H1 (cell line): ENCODE results near the gene GSTO2. TPM values are rescaled to one million over a fixed set of nuclear protein-coding genes. Genes with fewer than 3 reads are reported as not detected.
A peak's percentile ranks its signal among the peaks of the same experiment; 100 is the strongest.

ENCODE experiments used
- CTCF ChIA-PET: fragments of 300-600 bp; sonication (Branson Sonifier 250); formaldehyde crosslinking; loops from one replicate; lab custom pipeline; 2021; ENCODE audit not compliant: partially characterized antibody; lab: Charles Lee
- POLR2A ChIA-PET: fragments of 300-600 bp; sonication (Branson Sonifier 250); formaldehyde crosslinking; loops from one replicate; lab custom pipeline; 2021; ENCODE audit warnings: inconsistent platforms; ENCODE audit not compliant: partially characterized antibody; lab: Charles Lee
- DNase-seq, 2 experiments: peaks; one replicate each; pipeline versions ENCODE4 v3.0.0 to v3.0.0-alpha.2; 2010 to 2022; ENCODE audit warnings: low spot score in 2 of 2, low read depth in 1 of 2, mixed read lengths in 1 of 2
- FAIRE-seq: peaks from 2 replicates; lab custom pipeline; 2011; peaks lifted over from hg19 to GRCh38; lab: Jason Lieb, UNC
- H2AFZ ChIP-seq: 2 replicates; pipeline ENCODE4 v1.8.1; 2012; ENCODE audit warnings: low read length, inconsistent platforms
- H2AK5ac ChIP-seq: 2 replicates; pipeline ENCODE4 v1.6.1; 2013; ENCODE audit warnings: low read depth, low read length
- H2BK120ac ChIP-seq: replicated peaks from 2 replicates; pipeline ENCODE3; 2013; ENCODE audit warnings: low read depth, low read length, inconsistent platforms
- H2BK12ac ChIP-seq: 2 replicates; pipeline ENCODE4 v1.6.1; 2013; ENCODE audit warnings: low read depth, low read length
- H2BK15ac ChIP-seq: 2 replicates; pipeline ENCODE4 v1.6.1; 2013; ENCODE audit warnings: low read length
- H2BK20ac ChIP-seq: 2 replicates; pipeline ENCODE4 v1.6.1; 2013; ENCODE audit warnings: low read length
- H2BK5ac ChIP-seq: 2 replicates; pipeline ENCODE4 v1.6.1; 2013; ENCODE audit warnings: low read depth, low read length
- H3K14ac ChIP-seq: 2 replicates; pipeline ENCODE4 v1.6.1; 2013; ENCODE audit warnings: inconsistent platforms; ENCODE audit not compliant: insufficient read length
- H3K18ac ChIP-seq: 2 replicates; pipeline ENCODE4 v1.6.1; 2013; ENCODE audit warnings: low read length; ENCODE audit errors: extremely low read depth
- H3K23ac ChIP-seq: 2 replicates; pipeline ENCODE4 v1.6.1; 2013; ENCODE audit warnings: inconsistent platforms; ENCODE audit not compliant: insufficient read length
- H3K23me2 ChIP-seq: 2 replicates; pipeline ENCODE4 v1.6.1; 2013; ENCODE audit warnings: low read depth, low read length
- H3K27ac ChIP-seq: 2 replicates; pipeline ENCODE4 v1.6.1; 2011; ENCODE audit warnings: low read depth, low read length, inconsistent platforms
- H3K27me3 ChIP-seq, 4 experiments: replicated peaks in 1 of 4; 1 replicate in 1 of 4; 2 replicates in 3 of 4; pipeline versions ENCODE4 v1.6.1 to v1.8.1; 2011 to 2013; ENCODE audit warnings: low read length in 3 of 4, mild to moderate bottlenecking in 3 of 4, inconsistent platforms in 2 of 4, mixed read lengths in 2 of 4, moderate library complexity in 1 of 4; ENCODE audit not compliant: control insufficient read depth in 3 of 4, insufficient read depth in 3 of 4; ENCODE audit errors: extremely low read depth in 1 of 4
- H3K36me3 ChIP-seq, 4 experiments: 2 replicates each; pipeline versions ENCODE4 v1.6.1 to v1.8.1; 2011 to 2013; ENCODE audit warnings: mild to moderate bottlenecking in 4 of 4, low read length in 3 of 4, moderate library complexity in 2 of 4, control low read depth in 1 of 4, inconsistent platforms in 1 of 4; ENCODE audit not compliant: insufficient read depth in 4 of 4, control insufficient read depth in 2 of 4
- H3K4ac ChIP-seq: replicated peaks from 2 replicates; pipeline ENCODE3; 2013; ENCODE audit warnings: low read length, low read depth, mixed read lengths, inconsistent platforms; ENCODE audit not compliant: insufficient read length
- H3K4me1 ChIP-seq, 4 experiments: replicated peaks in 1 of 4; 1 replicate in 1 of 4; 2 replicates in 3 of 4; pipeline versions ENCODE4 v1.6.1 to v1.8.1; 2011 to 2013; ENCODE audit warnings: low read length in 3 of 4, inconsistent platforms in 2 of 4, mixed read lengths in 1 of 4; ENCODE audit not compliant: insufficient read depth in 4 of 4, control insufficient read depth in 3 of 4
- H3K4me2 ChIP-seq, 2 experiments: 2 replicates each; pipeline versions ENCODE4 v1.6.1 to v1.8.1; 2011 to 2013; ENCODE audit warnings: low read depth in 2 of 2, low read length in 2 of 2, control low read depth in 1 of 2, inconsistent platforms in 1 of 2, mild to moderate bottlenecking in 1 of 2; ENCODE audit not compliant: insufficient read depth in 1 of 2
- H3K4me3 ChIP-seq, 4 experiments: fragments of 200-600, 300-600 bp in 1 of 4; sonication (generic), shearing (Covaris generic), sonication (Bioruptor Twin) in 1 of 4; 2 replicates each; pipeline versions ENCODE4 v1.5.1 to v1.8.1; 2011 to 2016; ENCODE audit warnings: low read length in 4 of 4, low read depth in 3 of 4, control low read depth in 2 of 4, inconsistent platforms in 2 of 4, mild to moderate bottlenecking in 2 of 4, mixed read lengths in 1 of 4, moderate library complexity in 1 of 4; ENCODE audit not compliant: insufficient read depth in 2 of 4; ENCODE audit errors: extremely low read depth in 1 of 4
- H3K56ac ChIP-seq: replicated peaks from 2 replicates; pipeline ENCODE3; 2013; ENCODE audit warnings: low read depth, mild to moderate bottlenecking, mixed read lengths, low read length, inconsistent platforms; ENCODE audit not compliant: insufficient read length
- H3K79me1 ChIP-seq: 2 replicates; pipeline ENCODE4 v1.6.1; 2013; ENCODE audit warnings: low read depth, low read length, control low read depth
- H3K79me2 ChIP-seq, 2 experiments: 2 replicates each; pipeline versions ENCODE4 v1.6.1 to v1.8.1; 2012 to 2013; ENCODE audit warnings: low read length in 2 of 2, mild to moderate bottlenecking in 2 of 2, inconsistent platforms in 1 of 2; ENCODE audit not compliant: insufficient read depth in 2 of 2, control insufficient read depth in 1 of 2
- H3K9ac ChIP-seq, 4 experiments: replicated peaks in 1 of 4; 1 replicate in 1 of 4; 2 replicates in 3 of 4; pipeline versions ENCODE4 v1.6.1 to v1.8.1; 2011 to 2013; ENCODE audit warnings: low read depth in 3 of 4, low read length in 3 of 4, control low read depth in 2 of 4, mild to moderate bottlenecking in 2 of 4, moderate library complexity in 2 of 4, inconsistent platforms in 1 of 4; ENCODE audit errors: extremely low read depth in 1 of 4
- H3K9me3 ChIP-seq, 2 experiments: 2 replicates each; pipeline versions ENCODE4 v1.6.1 to v1.8.1; 2012 to 2013; ENCODE audit warnings: mild to moderate bottlenecking in 2 of 2, moderate library complexity in 2 of 2, control low read depth in 1 of 2, inconsistent platforms in 1 of 2, low read depth in 1 of 2, low read length in 1 of 2, mixed read lengths in 1 of 2; ENCODE audit not compliant: insufficient read depth in 2 of 2
- H4K20me1 ChIP-seq, 2 experiments: replicated peaks in 1 of 2; 2 replicates each; pipeline versions ENCODE3 to v1.8.1; 2011 to 2013; ENCODE audit warnings: inconsistent platforms in 2 of 2, low read length in 2 of 2, mild to moderate bottlenecking in 1 of 2; ENCODE audit not compliant: insufficient read depth in 2 of 2, control insufficient read depth in 1 of 2
- H4K5ac ChIP-seq: 2 replicates; pipeline ENCODE4 v1.6.1; 2013; ENCODE audit warnings: low read length, low read depth, mixed read lengths, inconsistent platforms; ENCODE audit not compliant: insufficient read length
- H4K8ac ChIP-seq: 2 replicates; pipeline ENCODE4 v1.8.0; 2013; ENCODE audit warnings: mild to moderate bottlenecking, moderate library complexity, low read length, inconsistent platforms; ENCODE audit not compliant: insufficient read depth; ENCODE audit errors: extremely low read depth
- H4K91ac ChIP-seq: replicated peaks from 2 replicates; pipeline ENCODE3; 2013; ENCODE audit warnings: low read length, mixed read lengths, inconsistent platforms; ENCODE audit not compliant: insufficient read length
- ATF2 ChIP-seq: IDR thresholded peaks from 2 replicates; pipeline ENCODE4 v1.6.1; 2012; ENCODE audit warnings: low read length, inconsistent platforms
- BCL11A ChIP-seq, 2 experiments: IDR thresholded peaks; one replicate each; pipeline ENCODE4 v1.6.1; 2011; ENCODE audit warnings: low read depth in 2 of 2, low read length in 2 of 2, mild to moderate bottlenecking in 2 of 2
- CTBP2 ChIP-seq: IDR thresholded peaks from 2 replicates; pipeline ENCODE4 v1.7.0; 2011; ENCODE audit warnings: borderline replicate concordance, mild to moderate bottlenecking, moderate library complexity, mixed read lengths, low read length; ENCODE audit not compliant: insufficient read depth, insufficient read length
- EGR1 ChIP-seq: IDR thresholded peaks from 2 replicates; pipeline ENCODE4 v1.6.1; 2011; ENCODE audit warnings: low read depth, low read length, borderline replicate concordance
- FOSL1 ChIP-seq: IDR thresholded peaks from 2 replicates; pipeline ENCODE4 v1.6.1; 2011; ENCODE audit warnings: mild to moderate bottlenecking, low read depth, low read length, moderate library complexity; ENCODE audit not compliant: insufficient read depth
- GTF2F1 ChIP-seq: IDR thresholded peaks from 2 replicates; pipeline ENCODE4 v1.6.1; 2012; ENCODE audit warnings: low read depth, low read length, improper control_type of control experiment, borderline replicate concordance
- POLR2A ChIP-seq, 2 experiments: IDR thresholded peaks; 1 replicate in 1 of 2; 2 replicates in 1 of 2; pipeline ENCODE4 v1.6.1; 2011; ENCODE audit warnings: low read depth in 2 of 2, low read length in 2 of 2, mild to moderate bottlenecking in 2 of 2; ENCODE audit errors: control extremely low read depth in 1 of 2
- SIRT6 ChIP-seq: IDR thresholded peaks from one replicate; pipeline ENCODE4 v1.7.1; 2012; ENCODE audit warnings: low read length, inconsistent platforms
- SP2 ChIP-seq: IDR thresholded peaks from 2 replicates; pipeline ENCODE4 v1.6.1; 2012; ENCODE audit warnings: mild to moderate bottlenecking, low read length, inconsistent platforms
- SRF ChIP-seq: IDR thresholded peaks from 2 replicates; pipeline ENCODE4 v1.6.1; 2011; ENCODE audit warnings: mild to moderate bottlenecking, low read depth, low read length, moderate library complexity
- TCF12 ChIP-seq: IDR thresholded peaks from 2 replicates; pipeline ENCODE4 v1.6.1; 2011; ENCODE audit warnings: low read depth, mild to moderate bottlenecking, low read length
- WGBS, 2 experiments: shearing (Covaris generic) in 1 of 2; methylation state at CpG; one replicate each; pipeline versions ENCODE4 v1.1.6 to v1.1.7; 2013 to 2015; ENCODE audit warnings: low lambda C conversion rate in 2 of 2, mixed read lengths in 2 of 2, inconsistent platforms in 1 of 2, low coverage in 1 of 2, missing lambda C conversion rate in 1 of 2; ENCODE audit not compliant: insufficient replicate concordance in 2 of 2, insufficient coverage in 1 of 2, insufficient read length in 1 of 2; ENCODE audit errors: extremely low coverage in 1 of 2, missing lambda C conversion rate in 1 of 2; 5-methylcytosine and 5-hydroxymethylcytosine counted together
- polyA plus RNA-seq, 7 experiments: library from polyadenylated mRNA; depleted of rRNA in 3 of 7; stranded (reverse) in 5 of 7; unstranded in 2 of 7; fragments of >200 nt in 5 of 7; fragments of 200-250 nt in 2 of 7; gene quantifications; 1 replicate in 5 of 7; 2 replicates in 1 of 7; 4 replicates in 1 of 7; pipeline versions ENCODE4 v1.2.1 to v1.2.3, GENCODE V29; 2011 to 2013; ENCODE audit warnings: missing spikeins in 2 of 7, mixed read lengths in 2 of 7
- total RNA-seq: library from RNA; stranded (reverse); fragmentation: NEBNext Ultra II Directional; extraction: Animal tissue kit (Norgen Biotek cat#: 25700); gene quantifications from 2 replicates; pipeline ENCODE4 v1.2.1, GENCODE V29; 2021
- TF ChIP-seq, protein P1 (sequence below): IDR thresholded peaks from 2 replicates; pipeline ENCODE4 v1.6.1; 2011; ENCODE audit warnings: low read depth, mild to moderate bottlenecking, low read length; ENCODE audit not compliant: insufficient read depth

The GSTO2 gene
- total and polyA plus RNA-seq, 2 of the 8 experiments (the other 6 are each of a cell fraction or from before 2014, with no cell fraction given) = 13.1 to 41.7 TPM

DNA sequence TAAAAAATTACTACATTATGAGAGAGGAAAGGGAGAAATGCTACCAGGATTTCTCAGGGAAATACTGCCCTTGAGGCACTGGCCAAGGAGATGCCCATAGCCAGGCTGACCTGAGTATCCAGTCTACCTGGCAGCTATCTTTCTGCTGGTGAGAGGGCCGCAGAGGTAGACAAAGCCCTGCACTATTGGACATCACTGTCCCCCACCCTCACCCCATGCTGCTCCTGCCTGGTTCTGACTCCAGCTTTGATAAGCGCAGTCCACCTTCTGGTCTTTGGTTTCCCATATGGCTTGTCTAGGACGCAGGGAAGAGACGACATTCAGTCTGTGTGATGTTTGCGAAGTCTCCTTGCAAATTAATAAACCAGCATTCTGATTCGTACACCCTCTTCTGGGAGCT is 65.6 kb downstream of the GSTO2 start:
- no peak overlapping the region for H3K4me3 ChIP-seq
- DNase-seq = peak in 1 of 2 experiments; percentile 37
- H3K23me2 ChIP-seq = peaks cover 18% of the 10 kb centered on the region
- no peak overlapping the region for H2BK5ac ChIP-seq
- no peak overlapping the region for H2AFZ ChIP-seq
- WGBS, 2 experiments = 89% methylated on average over 6 of the region's 6 CpGs; no CpG with 5 or more reads in 1 of the 2 experiments
- H3K23ac ChIP-seq = no peak overlapping the region
- no peak overlapping the region for H3K27ac ChIP-seq
- POLR2A ChIA-PET = interaction anchor here (1.0 kb wide), 1 partner anchor 12 kb away, joined by 3 read pairs; no protein-coding TSS in a partner anchor
- H2AK5ac ChIP-seq = peak overlapping the region; percentile 43; the same call in 1 of the 2 replicates
- no peak overlapping the region for H2BK120ac ChIP-seq
- H3K9me3 ChIP-seq = no peaks in the 10 kb centered on the region
- no peak overlapping the region for H3K14ac ChIP-seq
- 0 out of 2 replicates have a peak overlapping the region, but pooled peaks have one; percentile 16 for H2BK15ac ChIP-seq
- H4K91ac ChIP-seq = peak overlapping the region; percentile 8
- H4K20me1 ChIP-seq = peaks cover 4 to 9% of the 10 kb centered on the region in 2 experiments
- H3K4ac ChIP-seq = no peak overlapping the region
- H3K79me1 ChIP-seq = peaks cover 24% of the 10 kb centered on the region
- H3K9ac ChIP-seq = no peak overlapping the region
- H3K79me2 ChIP-seq = peaks cover 19 to 78% of the 10 kb centered on the region in 2 experiments
- H3K56ac ChIP-seq = no peak overlapping the region
- peaks cover 35 to 64% (median 44%) of the 10 kb centered on the region in 4 experiments for H3K4me1 ChIP-seq
- H3K27me3 ChIP-seq = peaks cover 0 to 2% (median 0%) of the 10 kb centered on the region in 4 experiments; a peak in 1 of 7 replicates
- H3K18ac ChIP-seq = no peak overlapping the region
- CTCF ChIA-PET = interaction anchor here (0.8 to 7.3 kb wide), 8 partner anchors 12 to 245 kb away, joined by 3 to 86 read pairs (median 4); no protein-coding TSS in a partner anchor
- no peak overlapping the region for H2BK12ac ChIP-seq
- no peak overlapping the region for H2BK20ac ChIP-seq
- no peaks in the 10 kb centered on the region for H3K36me3 ChIP-seq
- no peak overlapping the region; a peak in 1 of 4 replicates for H3K4me2 ChIP-seq
- no peak overlapping the region for H4K8ac ChIP-seq
- no peak for FAIRE-seq
- no peak overlapping the region for H4K5ac ChIP-seq
- TF ChIP-seq SRF (no peak), BCL11A (IDR thresholded peaks at IDR 0.05; ENCODE audit: low read depth in 2 of 2, low read length in 2 of 2) (no peak), CTBP2 (no peak), ATF2 (no peak), POLR2A (IDR thresholded peaks at IDR 0.05; ENCODE audit: control extremely low read depth in 1 of 2, low read depth in 2 of 2, low read length in 2 of 2) (no peak), EGR1 (no peak), FOSL1 (no peak), SIRT6 (no peak), TCF12 (no peak), SP2 (no peak), GTF2F1 (no peak)
- TF ChIP-seq, protein P1, sequence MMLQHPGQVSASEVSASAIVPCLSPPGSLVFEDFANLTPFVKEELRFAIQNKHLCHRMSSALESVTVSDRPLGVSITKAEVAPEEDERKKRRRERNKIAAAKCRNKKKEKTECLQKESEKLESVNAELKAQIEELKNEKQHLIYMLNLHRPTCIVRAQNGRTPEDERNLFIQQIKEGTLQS = no peak
